ENCODE data around the gene C10orf90.

DNA sequence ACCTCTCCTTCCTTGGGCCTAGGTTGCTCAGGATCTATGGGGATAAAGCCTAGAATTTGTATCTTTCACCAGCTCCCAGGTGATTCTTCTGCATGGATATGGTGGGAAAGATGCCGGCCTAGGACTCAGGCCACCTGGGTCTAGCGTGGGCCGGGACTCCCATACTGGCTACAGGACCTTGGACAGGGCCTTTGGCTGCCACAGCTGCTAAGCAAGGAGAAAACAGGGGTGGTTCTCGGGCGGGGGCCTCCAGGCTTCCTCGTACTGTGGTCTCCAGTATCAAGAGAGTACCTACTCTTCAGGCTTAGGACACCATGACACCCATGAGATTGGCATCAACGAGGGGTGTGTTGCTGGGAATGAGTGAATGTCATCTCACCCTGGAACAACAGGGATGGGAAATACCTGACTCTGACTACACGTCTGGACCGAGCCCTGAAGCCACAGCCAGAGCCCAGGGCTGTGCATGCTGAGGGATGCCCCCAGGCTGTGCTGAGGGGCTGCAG, 161.9 kb downstream of the C10orf90 start:
- TF ChIP-seq, protein P1, sequence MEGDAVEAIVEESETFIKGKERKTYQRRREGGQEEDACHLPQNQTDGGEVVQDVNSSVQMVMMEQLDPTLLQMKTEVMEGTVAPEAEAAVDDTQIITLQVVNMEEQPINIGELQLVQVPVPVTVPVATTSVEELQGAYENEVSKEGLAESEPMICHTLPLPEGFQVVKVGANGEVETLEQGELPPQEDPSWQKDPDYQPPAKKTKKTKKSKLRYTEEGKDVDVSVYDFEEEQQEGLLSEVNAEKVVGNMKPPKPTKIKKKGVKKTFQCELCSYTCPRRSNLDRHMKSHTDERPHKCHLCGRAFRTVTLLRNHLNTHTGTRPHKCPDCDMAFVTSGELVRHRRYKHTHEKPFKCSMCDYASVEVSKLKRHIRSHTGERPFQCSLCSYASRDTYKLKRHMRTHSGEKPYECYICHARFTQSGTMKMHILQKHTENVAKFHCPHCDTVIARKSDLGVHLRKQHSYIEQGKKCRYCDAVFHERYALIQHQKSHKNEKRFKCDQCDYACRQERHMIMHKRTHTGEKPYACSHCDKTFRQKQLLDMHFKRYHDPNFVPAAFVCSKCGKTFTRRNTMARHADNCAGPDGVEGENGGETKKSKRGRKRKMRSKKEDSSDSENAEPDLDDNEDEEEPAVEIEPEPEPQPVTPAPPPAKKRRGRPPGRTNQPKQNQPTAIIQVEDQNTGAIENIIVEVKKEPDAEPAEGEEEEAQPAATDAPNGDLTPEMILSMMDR (IDR thresholded peaks at IDR 0.05; ENCODE audit: extremely low read depth in 1 of 2, insufficient read depth in 1 of 2, low read depth in 1 of 2, low read length in 2 of 2): no peak
- TF ChIP-seq POLR2A (IDR thresholded peaks at IDR 0.05; ENCODE audit: low read depth, low read length) (no peak), POLR2AphosphoS5 (IDR thresholded peaks at IDR 0.05; ENCODE audit: insufficient read depth, low read depth, low read length) (no peak), EZH2 (IDR thresholded peaks at IDR 0.05; ENCODE audit: borderline replicate concordance, low read depth, low read length, severe bottlenecking) (no peak), FOS (IDR thresholded peaks at IDR 0.05; ENCODE audit: borderline replicate concordance, insufficient read depth, low read length) (no peak), MYC (IDR thresholded peaks at IDR 0.05; ENCODE audit: low read depth, low read length) (no peak), JUN (IDR thresholded peaks at IDR 0.05; ENCODE audit: borderline replicate concordance, insufficient read depth, insufficient read length, low read depth) (no peak), GATA2 (IDR thresholded peaks at IDR 0.05; ENCODE audit: insufficient read depth, insufficient read length, low read depth, low read length) (no peak)
- TF ChIP-seq, protein P2, sequence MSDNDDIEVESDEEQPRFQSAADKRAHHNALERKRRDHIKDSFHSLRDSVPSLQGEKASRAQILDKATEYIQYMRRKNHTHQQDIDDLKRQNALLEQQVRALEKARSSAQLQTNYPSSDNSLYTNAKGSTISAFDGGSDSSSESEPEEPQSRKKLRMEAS (IDR thresholded peaks at IDR 0.05; ENCODE audit: insufficient read depth, insufficient read length): no peak
